NB4 (cell line): ENCODE measurements around the gene PLA2G2D.

Source experiments
- CTCF ChIP-seq: IDR thresholded peaks from one replicate; pipeline ENCODE4 v1.5.1; 2012; ENCODE audit warnings: low read depth, low read length
- MAX ChIP-seq: IDR thresholded peaks from 2 replicates; pipeline ENCODE4 v1.6.1; 2011; ENCODE audit warnings: low read depth, low read length
- MYC ChIP-seq: IDR thresholded peaks from 2 replicates; pipeline ENCODE4 v1.6.1; 2011; ENCODE audit warnings: low read depth, low read length
- POLR2A ChIP-seq: IDR thresholded peaks from 2 replicates; pipeline ENCODE4 v1.6.1; 2011; ENCODE audit warnings: mild to moderate bottlenecking; ENCODE audit not compliant: insufficient read length; ENCODE audit errors: extremely low read depth

- no peak for TF ChIP-seq MAX
- no peak for TF ChIP-seq POLR2A
- no peak for TF ChIP-seq CTCF
- TF ChIP-seq MYC = no peak
Observed at GRCh38 chr1:20069874-20070273, 49.5 kb downstream of the PLA2G2D start, which contains the start of gene PLA2G5.
